B cell (primary cell): Measurements from ENCODE around the gene PDAP1. TPM values are rescaled to one million over a fixed set of nuclear protein-coding genes. Genes with fewer than 3 reads are reported as not detected.

ENCODE experiments used
- ATAC-seq: fragments of 200-7000 bp; cut with Tn5 transposase; one replicate; pipeline ENCODE4 v1.10.0; 2021; ENCODE audit warnings: low read depth, mild to moderate bottlenecking, moderate number of reproducible peaks, moderate library complexity
- CTCF ChIA-PET: fragments of 350-600 bp; sonication (Branson Sonifier 250); formaldehyde crosslinking; loops from one replicate; lab custom pipeline; 2021; ENCODE audit warnings: antibody characterized with exemption, inconsistent platforms; lab: Charles Lee
- POLR2A ChIA-PET: fragments of 350-600 bp; sonication (Branson Sonifier 250); formaldehyde crosslinking; loops from one replicate; lab custom pipeline; 2021; ENCODE audit warnings: antibody characterized with exemption; lab: Charles Lee
- DNase-seq: peaks from one replicate; pipeline ENCODE4 v3.0.0; 2013
- H2AFZ ChIP-seq: 2 replicates; pipeline ENCODE4 v1.6.1; 2012; ENCODE audit warnings: mild to moderate bottlenecking, low read depth, low read length; ENCODE audit not compliant: insufficient read depth, poor library complexity, severe bottlenecking
- H3K27ac ChIP-seq, 2 donors: 1 replicate in 1 of 2; 2 replicates in 1 of 2; pipeline ENCODE4 v1.5.1; 2012 to 2013; ENCODE audit warnings: low read length in 2 of 2, mild to moderate bottlenecking in 2 of 2, moderate library complexity in 1 of 2
- H3K27me3 ChIP-seq, 4 experiments: fragments of 200-600 bp in 1 of 4; sonication (generic) in 1 of 4; replicated peaks in 1 of 4; 1 replicate in 2 of 4; 2 replicates in 2 of 4; pipeline versions ENCODE4 v1.6.1 to v1.7.0; 2013 to 2016; ENCODE audit warnings: low read length in 3 of 4, mild to moderate bottlenecking in 2 of 4, mixed read lengths in 1 of 4, moderate library complexity in 1 of 4; ENCODE audit not compliant: insufficient read depth in 4 of 4, control insufficient read depth in 3 of 4; ENCODE audit errors: control extremely low read depth in 1 of 4
- H3K36me3 ChIP-seq, 2 experiments: replicated peaks in 1 of 2; 1 replicate in 1 of 2; 2 replicates in 1 of 2; pipeline versions ENCODE4 v1.6.1 to v1.7.1; 2013; ENCODE audit warnings: low read length in 1 of 2; ENCODE audit not compliant: insufficient read depth in 2 of 2, control insufficient read depth in 1 of 2; ENCODE audit errors: control extremely low read depth in 1 of 2, extremely low read depth in 1 of 2
- H3K4me1 ChIP-seq, 2 donors: fragments of 200-600 bp in 1 of 2; sonication (generic) in 1 of 2; 1 replicate in 1 of 2; 2 replicates in 1 of 2; pipeline versions ENCODE4 v1.5.1 to v1.6.1; 2013 to 2017; ENCODE audit warnings: low read length in 2 of 2; ENCODE audit not compliant: control insufficient read depth in 2 of 2, insufficient read depth in 2 of 2
- H3K4me2 ChIP-seq: replicated peaks from 2 replicates; pipeline ENCODE3; 2012; ENCODE audit warnings: mild to moderate bottlenecking, low read depth, low read length; ENCODE audit not compliant: poor library complexity, severe bottlenecking
- H3K4me3 ChIP-seq, 5 experiments: fragments of 200-600 bp in 1 of 5; sonication (generic) in 1 of 5; 1 replicate in 3 of 5; 2 replicates in 2 of 5; pipeline versions ENCODE4 v1.5.1 to v1.7.0; 2011 to 2016; ENCODE audit warnings: low read length in 4 of 5, mild to moderate bottlenecking in 4 of 5, low read depth in 2 of 5, control low read depth in 1 of 5, moderate library complexity in 1 of 5; ENCODE audit not compliant: insufficient read depth in 1 of 5; ENCODE audit errors: control extremely low read depth in 1 of 5, extremely low read depth in 1 of 5
- H3K79me2 ChIP-seq: fragments of 200-600 bp; sonication (generic); one replicate; pipeline ENCODE4 v1.6.0; 2016; ENCODE audit warnings: low read length; ENCODE audit not compliant: control insufficient read depth, insufficient read depth
- H3K9ac ChIP-seq: fragments of 200-600 bp; sonication (generic); 2 replicates; pipeline ENCODE4 v1.6.1; 2017; ENCODE audit warnings: mild to moderate bottlenecking, low read length, moderate library complexity
- H3K9me3 ChIP-seq, 3 donors: one replicate each; pipeline versions ENCODE4 v1.6.1 to v1.7.1; 2013; ENCODE audit warnings: low read length in 2 of 3; ENCODE audit not compliant: control insufficient read depth in 2 of 3, insufficient read depth in 1 of 3; ENCODE audit errors: control extremely low read depth in 1 of 3
- H4K20me1 ChIP-seq: 2 replicates; pipeline ENCODE4 v1.6.0; 2012; ENCODE audit warnings: mild to moderate bottlenecking, low read length; ENCODE audit not compliant: insufficient read depth, control insufficient read depth, poor library complexity, severe bottlenecking
- H3K27ac Mint-ChIP-seq: one replicate; pipeline ENCODE4 v1.8.0; 2021; ENCODE audit warnings: mixed read lengths
- H3K27me3 Mint-ChIP-seq: one replicate; pipeline ENCODE4 v1.8.0; 2021; ENCODE audit warnings: mixed read lengths
- H3K4me1 Mint-ChIP-seq: one replicate; pipeline ENCODE4 v1.8.0; 2021; ENCODE audit warnings: mixed read lengths
- H3K4me3 Mint-ChIP-seq: one replicate; pipeline ENCODE4 v1.8.0; 2021; ENCODE audit warnings: mixed read lengths
- H3K9me3 Mint-ChIP-seq: one replicate; pipeline ENCODE4 v1.8.0; 2022; ENCODE audit warnings: mixed read lengths; ENCODE audit not compliant: insufficient read depth
- CTCF ChIP-seq: fragments of 200-600 bp; IDR thresholded peaks from one replicate; pipeline ENCODE4 v1.8.0; 2022; ENCODE audit warnings: antibody characterized with exemption, mild to moderate bottlenecking
- EZH2 ChIP-seq: IDR thresholded peaks from 2 replicates; pipeline ENCODE4 v1.6.1; 2012; ENCODE audit warnings: borderline replicate concordance, low read depth, mild to moderate bottlenecking, moderate library complexity, low read length; ENCODE audit not compliant: insufficient read depth, poor library complexity, severe bottlenecking
- WGBS: methylation state at CpG from one replicate; pipeline ENCODE4 v1.1.5; 2013; ENCODE audit warnings: missing lambda C conversion rate; ENCODE audit not compliant: insufficient coverage; 5-methylcytosine and 5-hydroxymethylcytosine counted together
- intact Hi-C: fragments of 100-400 bp; cut with micrococcal nuclease; formaldehyde crosslinking; loops from one replicate; pipeline ENCODE4 v1.10.0; 2022
- polyA plus RNA-seq: library from polyadenylated mRNA; depleted of rRNA; stranded (reverse); fragments of >200 nt; gene quantifications from 2 replicates; pipeline ENCODE4 v1.2.3, GENCODE V29; 2012
- total RNA-seq, 2 donors: library from RNA; stranded (reverse); fragments of 120-200 nt in 1 of 2; gene quantifications; 1 replicate in 1 of 2; 2 replicates in 1 of 2; pipeline versions ENCODE4 v1.2.3 to v1.2.4, GENCODE V29; 2013 to 2022

PDAP1 gene
- total and polyA plus RNA-seq, 2 donors (not counting 1 experiment from before 2014, with no cell fraction given), result 19.2 to 60.4 TPM

DNA sequence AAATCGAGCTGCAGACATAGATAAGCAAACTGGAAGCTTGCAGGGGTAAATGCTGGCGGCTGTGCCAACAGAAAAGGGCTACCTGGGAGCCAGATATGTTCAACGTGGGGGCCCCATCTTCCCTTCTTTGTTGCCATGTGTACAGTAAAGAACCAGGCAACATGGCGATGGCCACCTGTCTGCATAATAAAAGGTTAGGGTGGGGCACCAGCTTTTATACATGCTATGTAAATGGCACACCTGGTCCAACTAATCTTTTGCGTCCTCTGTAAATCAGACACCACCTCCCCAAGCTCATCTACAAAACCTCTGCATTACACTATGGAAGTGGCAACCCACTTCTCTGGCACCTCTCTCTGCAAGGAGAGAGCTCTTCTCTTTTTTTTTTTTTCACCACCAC is 14.2 kb upstream of the PDAP1 start:
- POLR2A ChIA-PET, result no interaction called here

GRCh38 chr7:99422186-99422585 is 13.8 kb upstream of the PDAP1 start:
- CTCF ChIA-PET, result interaction anchor here (0.8 kb wide), 1 partner anchor 52 kb away, joined by 3 read pairs; no protein-coding TSS in a partner anchor
- over 99% methylated on average over 9 of the region's 11 CpGs for WGBS
- no peak for TF ChIP-seq EZH2
- H3K27ac ChIP-seq, result no peak overlapping the region
- H3K9ac ChIP-seq, result no peak overlapping the region
- no peaks in the 10 kb centered on the region for H3K4me1 Mint-ChIP-seq
- no peaks in the 10 kb centered on the region for H3K4me1 ChIP-seq
- no peak for DNase-seq
- no peak overlapping the region for H3K27ac Mint-ChIP-seq
- peaks cover 31% of the 10 kb centered on the region for H4K20me1 ChIP-seq
- POLR2A ChIA-PET, result no interaction called here
- intact Hi-C loops, result no loop called here
- H3K27me3 Mint-ChIP-seq, result no peaks in the 10 kb centered on the region
- H3K4me2 ChIP-seq, result no peak overlapping the region
- H3K27me3 ChIP-seq, result no peaks in the 10 kb centered on the region
- no peak overlapping the region for H2AFZ ChIP-seq
- peaks cover 11% of the 10 kb centered on the region for H3K79me2 ChIP-seq
- H3K9me3 Mint-ChIP-seq, result no peaks in the 10 kb centered on the region
- H3K9me3 ChIP-seq, result no peaks in the 10 kb centered on the region
- H3K36me3 ChIP-seq, result peaks cover 11 to 46% of the 10 kb centered on the region in 2 experiments
- ATAC-seq, result no peak
- H3K4me3 ChIP-seq, result no peak overlapping the region
- H3K4me3 Mint-ChIP-seq, result no peak overlapping the region

More for the DNA sequence above, 14.2 kb upstream of the PDAP1 start:
- no peaks in the 10 kb centered on the region for H3K4me1 ChIP-seq
- no peak overlapping the region for H3K4me3 Mint-ChIP-seq
- no peak overlapping the region for H3K27ac ChIP-seq
- ATAC-seq, result no peak
- H2AFZ ChIP-seq, result no peak overlapping the region
- H3K9ac ChIP-seq, result no peak overlapping the region
- H3K9me3 ChIP-seq, result no peaks in the 10 kb centered on the region
- peaks cover 6 to 42% of the 10 kb centered on the region in 2 experiments for H3K36me3 ChIP-seq
- H3K4me2 ChIP-seq, result no peak overlapping the region
- H3K9me3 Mint-ChIP-seq, result no peaks in the 10 kb centered on the region
- CTCF ChIA-PET, result interaction anchor here (0.8 kb wide), 1 partner anchor 53 kb away, joined by 3 read pairs; no protein-coding TSS in a partner anchor
- H3K27ac Mint-ChIP-seq, result no peak overlapping the region
- intact Hi-C loops, result no loop called here
- no peaks in the 10 kb centered on the region for H3K27me3 ChIP-seq
- no peak for DNase-seq
- peaks cover 26% of the 10 kb centered on the region for H4K20me1 ChIP-seq
- TF ChIP-seq EZH2 (no peak), CTCF (no peak)
- WGBS, result 84% methylated on average over 4 of the region's 5 CpGs
- H3K4me1 Mint-ChIP-seq, result no peaks in the 10 kb centered on the region
- no peak overlapping the region for H3K4me3 ChIP-seq
- H3K27me3 Mint-ChIP-seq, result no peaks in the 10 kb centered on the region
- H3K79me2 ChIP-seq, result peaks cover 8% of the 10 kb centered on the region
